NCI-H146 (cell line): ENCODE measurements around the gene ATP10B.
A peak's percentile ranks its signal among the peaks of the same experiment; 100 is the strongest.

Experiments used
- DNase-seq: peaks from one replicate; lab custom pipeline; 2025; lab: John Stamatoyannopoulos, UW

The ATP10B gene

DNA sequence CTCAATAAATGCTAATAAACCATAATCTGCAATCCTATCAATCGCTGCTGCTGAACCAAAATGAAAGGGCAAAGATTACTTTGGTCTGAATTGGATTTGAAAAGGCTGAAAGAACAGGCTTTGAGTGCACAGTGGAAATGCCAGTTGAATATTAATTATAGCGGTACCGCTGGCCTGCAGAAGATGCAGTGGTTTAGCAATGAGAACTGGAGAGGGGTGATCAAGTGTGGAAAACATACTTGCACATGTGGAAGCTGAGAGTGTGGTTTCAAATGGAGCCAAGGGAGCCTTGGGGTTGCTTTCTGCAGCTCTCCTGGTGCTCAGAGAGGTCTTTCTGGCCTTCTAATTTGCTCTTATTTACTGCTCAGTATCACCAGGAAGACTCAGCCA is 296.4 kb downstream of the ATP10B start:
- no peak for DNase-seq

DNA sequence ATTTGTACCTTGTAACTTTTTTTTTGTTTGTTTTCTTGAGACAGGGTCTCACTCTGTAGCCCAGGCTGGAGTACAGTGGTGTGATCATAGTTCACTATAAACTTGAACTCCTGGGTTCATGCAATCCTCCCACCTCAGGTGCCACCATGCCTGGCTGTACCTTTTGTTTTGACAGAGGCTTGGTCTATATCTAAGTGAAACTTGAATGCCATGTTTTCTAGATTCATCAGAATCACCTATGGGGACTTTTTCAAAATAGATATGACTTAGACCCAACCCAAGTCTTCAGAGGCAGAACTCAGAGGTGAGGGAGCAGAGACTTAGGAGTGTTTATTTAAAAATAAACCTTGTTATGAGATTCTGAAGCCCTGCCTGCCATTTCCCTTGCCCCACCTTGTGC is 301.9 kb downstream of the ATP10B start:
- no peak for DNase-seq

DNA sequence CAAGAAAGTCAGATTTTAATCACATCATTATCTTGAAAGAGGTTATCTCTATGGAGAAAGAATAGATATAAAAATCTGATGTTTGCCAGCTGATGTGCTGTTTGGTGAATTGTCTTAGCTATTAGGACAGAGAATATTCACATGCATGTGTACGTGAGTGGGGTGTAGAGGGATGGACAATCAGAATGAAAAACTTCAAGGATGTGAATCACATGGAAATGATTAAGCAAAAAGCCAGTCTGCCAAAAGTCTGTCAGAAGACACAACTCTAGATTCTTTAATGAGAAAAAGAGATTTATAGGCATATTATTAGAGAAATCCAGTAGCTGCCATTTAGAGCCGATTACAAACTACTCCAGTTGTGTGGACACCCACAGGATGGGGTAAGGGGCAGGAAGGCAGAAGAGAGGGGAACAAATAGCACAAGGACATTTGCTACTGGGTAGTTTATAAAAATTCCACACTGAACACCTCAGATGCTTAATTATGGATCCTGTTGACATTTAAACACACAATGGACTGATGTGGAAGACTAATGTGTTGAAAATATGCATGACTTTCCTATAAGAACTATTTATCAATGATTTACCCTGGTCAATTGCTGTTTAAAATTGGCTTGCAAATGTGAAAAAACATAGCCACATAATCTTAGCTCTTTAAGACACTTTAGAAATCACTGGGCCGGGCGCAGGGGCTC is 302.9 kb downstream of the ATP10B start:
- no peak for DNase-seq

DNA sequence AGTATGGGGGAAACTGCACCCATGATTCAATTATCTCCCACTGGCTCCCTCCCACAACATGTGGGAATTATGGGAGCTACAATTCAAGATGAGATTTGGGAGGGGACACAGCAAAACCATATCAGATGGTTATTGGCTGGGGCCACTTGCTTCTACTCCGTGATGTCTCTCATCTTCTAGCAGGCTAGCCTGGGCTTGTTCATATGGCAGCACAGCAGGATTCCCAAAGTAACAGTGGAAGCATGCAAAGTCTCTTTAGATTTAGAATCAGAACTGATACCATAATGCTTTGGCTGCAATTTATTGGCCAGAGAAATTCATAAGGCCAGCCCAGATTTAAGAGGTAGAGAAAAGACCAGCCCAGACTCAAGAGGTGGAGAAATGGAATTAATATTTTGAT is 304.1 kb downstream of the ATP10B start:
- DNase-seq = no peak

DNA sequence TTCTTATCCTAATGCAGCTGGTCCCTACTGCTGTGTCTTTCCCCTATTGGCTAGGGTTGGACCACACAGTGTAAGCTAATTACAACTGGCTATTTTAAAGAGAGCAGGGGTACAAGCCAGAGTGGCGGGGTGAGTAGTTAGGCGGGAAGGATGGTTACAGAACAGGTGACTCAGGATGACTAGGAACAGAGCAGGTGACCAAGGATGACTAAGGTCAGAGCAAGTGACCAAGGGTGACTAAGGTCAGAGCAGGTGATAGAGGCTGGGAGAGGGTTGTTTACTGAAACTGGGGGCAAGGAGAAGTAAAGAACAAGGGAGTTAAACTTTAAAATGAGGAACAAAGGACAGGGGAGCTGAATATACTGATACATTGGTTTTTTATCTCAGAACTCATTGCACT is 304.9 kb downstream of the ATP10B start:
- DNase-seq = no peak

DNA sequence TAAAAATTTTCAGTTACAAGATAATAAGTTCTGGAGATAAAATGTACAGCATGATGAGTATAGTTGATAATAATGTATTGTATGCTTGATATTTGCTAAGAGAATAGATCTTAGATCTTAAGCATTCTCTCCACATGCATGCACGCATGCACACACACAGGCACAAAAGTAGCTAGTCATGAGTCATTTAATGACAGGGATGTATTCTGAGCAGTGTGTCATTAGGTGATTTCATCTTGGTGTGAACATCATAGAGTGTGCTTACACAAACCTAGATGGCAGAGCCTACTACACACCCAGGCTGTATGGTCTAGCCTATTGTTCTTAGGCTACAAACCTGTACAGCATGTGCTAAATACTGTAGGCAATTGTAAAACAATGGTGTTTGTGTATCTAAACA is 306.2 kb downstream of the ATP10B start:
- DNase-seq = no peak

DNA sequence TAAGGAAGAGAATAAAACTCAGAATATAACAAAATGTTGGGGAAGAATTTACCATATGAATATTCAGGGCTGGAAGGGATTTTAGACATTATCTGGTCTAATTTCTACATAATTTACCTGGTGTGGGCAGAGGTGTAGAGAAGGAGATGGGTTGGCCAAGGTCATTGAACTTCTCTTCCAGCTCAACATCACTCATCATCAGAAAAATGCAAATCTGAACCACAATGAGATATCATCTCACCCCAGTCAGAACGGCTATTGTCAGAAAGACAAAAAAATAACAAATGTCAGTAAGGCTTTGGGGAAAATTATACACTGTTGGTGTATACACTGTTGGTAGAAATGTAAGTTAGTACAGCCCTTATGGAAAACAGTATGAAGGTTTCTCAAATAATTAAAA is 308.6 kb downstream of the ATP10B start:
- DNase-seq = no peak

DNA sequence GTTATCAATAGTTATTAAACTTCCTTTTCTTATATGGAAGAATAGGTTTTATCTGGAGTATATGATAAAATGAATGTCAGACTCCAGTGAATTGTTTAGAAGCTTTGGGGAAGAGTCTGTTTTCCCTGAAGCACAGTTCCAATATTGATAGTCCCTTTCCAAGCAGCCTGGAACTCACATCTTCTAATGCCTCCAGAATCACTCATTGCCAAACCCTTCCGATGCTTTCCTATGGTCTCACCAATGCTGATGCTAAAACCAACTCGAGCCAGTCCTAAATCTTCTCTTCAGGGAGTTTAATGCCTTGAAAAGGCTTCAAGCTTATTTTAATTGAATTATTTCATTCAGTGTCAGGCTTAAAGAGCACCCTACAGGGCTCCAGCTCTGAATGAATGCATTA is 309.2 kb downstream of the ATP10B start:
- no peak for DNase-seq

DNA sequence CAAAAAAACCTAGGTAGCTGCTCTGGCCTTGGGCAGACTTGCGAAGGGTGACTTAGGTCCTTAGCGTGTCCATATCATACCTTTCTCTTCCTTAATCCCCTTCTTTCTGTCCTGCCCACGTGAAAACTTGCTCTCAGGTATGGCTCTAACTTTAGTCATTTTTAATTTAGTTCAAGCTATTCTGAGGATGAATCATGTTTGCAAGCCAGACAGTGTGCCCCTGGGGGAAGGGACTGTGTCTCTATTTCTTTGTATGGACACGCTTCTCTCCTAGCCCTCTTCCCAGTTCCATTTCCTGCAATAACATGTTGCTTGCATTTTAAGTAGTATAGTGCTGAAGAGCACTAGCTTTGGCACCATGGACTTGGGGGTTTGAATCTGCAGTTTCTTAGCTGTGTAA is 309.7 kb downstream of the ATP10B start:
- DNase-seq = no peak

DNA sequence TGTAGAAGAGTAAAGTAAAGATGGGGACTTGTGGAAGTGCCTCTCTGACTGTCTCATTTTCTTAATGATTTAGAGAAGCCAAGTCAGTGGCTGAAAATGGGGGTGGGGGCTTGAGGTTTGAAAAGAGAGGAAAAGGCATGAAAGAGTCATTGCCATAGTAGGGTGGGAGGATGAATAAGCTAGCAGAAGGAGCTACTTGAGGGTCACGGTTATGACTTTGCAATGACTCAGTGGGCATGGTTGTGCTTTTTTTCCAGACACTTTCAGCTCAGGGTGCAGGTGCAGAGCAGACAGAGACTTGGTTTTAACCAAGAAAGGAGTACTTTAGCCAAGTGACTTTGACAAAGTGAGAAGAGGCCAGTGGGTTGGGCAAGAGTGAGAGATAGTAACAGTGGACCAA is 312.6 kb downstream of the ATP10B start:
- no peak for DNase-seq

DNA sequence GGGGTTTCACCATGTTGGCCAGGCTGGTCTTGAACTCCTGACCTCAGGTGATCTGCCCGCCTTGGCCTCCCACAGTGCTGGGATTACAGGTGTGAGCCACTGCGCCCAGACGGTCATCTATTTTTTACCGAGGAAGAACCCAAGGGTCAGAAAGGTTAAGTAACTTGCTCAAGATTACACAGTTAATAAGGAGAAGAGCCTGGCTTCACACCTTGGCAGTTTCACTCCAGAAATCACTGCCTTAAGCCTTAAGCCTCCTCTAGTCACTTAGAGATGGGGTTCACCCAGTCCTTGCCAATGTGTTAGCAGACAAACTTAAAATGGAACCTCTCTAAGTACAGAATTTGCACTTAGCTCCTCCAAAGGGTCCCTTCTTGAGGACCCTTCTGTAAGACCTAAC is 314.1 kb downstream of the ATP10B start:
- no peak for DNase-seq

DNA sequence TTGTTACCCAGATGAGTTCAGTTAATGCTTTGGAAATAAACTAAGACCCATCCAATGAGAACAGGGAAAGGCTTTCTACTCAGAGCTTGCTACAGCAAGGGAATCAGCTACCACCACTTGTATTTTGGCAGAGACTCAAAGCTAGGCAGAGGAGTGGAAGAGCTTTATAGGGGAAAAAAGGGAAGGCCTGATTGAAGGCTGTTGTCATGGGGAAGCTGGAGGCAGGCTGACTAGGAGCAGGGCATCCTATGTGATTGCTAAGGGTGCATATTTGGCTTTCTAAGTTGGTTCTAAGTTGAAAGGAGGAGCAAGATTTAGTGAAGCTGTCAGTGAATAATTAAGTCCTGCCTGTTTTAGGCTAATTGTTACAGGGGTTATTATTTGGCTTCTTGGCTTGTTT is 314.9 kb downstream of the ATP10B start:
- no peak for DNase-seq

DNA sequence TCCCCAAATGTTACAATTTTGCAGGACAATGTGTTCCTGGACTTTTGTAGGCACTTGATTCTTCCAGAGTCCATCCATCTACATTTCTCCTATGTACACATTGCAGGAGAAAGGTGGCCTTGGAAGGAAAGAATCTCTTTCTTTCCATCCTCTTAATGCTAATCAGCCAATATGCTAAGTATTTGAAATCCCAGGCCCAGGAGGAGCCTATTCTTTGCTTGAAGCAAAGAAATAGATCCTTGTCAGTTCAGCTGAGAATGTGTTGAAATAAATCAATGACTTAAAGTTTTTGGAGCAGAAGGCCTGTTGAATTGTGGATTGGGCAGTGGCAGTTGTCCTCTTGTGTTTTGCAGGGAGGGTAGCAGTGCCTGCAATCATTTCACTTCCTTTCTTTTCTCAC is 317.1 kb downstream of the ATP10B start:
- DNase-seq = no peak

DNA sequence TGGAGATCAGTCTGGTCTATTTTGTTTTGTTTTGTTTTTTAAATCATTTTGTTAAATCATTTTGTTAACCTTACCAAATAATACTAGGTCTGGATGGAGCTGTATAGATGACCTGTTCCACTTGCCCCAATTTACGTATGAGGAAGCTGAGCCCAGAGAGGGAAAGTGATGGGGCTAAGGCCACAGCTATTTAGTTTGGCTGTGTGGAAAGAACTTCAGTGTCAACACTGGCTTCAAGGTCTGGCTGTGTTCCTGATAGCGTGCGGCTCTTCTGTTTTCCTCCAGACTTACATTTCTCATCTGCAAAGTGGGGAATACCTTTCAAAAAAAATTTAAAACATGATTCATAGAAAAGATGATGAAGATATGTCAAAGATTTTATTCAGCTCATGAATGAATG is 317.9 kb downstream of the ATP10B start:
- DNase-seq = no peak

DNA sequence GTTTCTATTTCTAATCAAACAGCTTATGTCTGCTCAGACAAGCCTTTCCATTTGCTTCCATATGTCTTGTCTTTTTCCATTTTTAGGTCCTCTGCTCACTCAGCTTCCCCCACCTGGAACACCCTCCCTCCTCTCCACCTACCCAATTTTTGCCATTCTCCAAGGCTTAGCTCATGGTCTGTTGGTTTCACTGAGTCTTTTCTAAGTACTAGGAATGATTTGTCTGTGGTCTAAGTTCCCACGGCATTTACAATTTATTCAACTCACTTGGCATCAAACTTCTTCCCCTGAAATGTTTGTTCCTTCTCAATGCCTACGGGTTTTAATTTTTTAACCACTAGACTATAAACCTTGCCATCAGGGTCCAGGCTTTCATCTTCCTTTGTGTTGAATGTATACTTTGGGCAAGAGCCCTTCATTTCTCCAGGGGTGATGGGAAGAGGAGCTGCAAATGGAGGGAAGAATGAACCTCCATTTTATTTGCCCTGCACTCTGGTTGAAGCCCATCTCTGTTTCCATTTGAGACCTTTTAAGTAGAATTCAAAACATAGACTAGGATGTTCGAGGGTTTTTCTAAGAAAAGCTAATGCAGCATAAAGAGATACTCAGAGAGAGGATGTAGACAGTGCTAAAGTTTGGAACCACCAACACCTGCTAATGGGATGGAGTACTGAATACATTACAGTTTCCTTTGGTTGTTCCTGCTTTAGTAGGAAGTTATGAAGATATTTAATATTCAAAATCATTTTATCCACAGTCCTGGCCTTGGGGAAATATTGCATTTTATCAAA is 326.3 kb downstream of the ATP10B start:
- DNase-seq = no peak

DNA sequence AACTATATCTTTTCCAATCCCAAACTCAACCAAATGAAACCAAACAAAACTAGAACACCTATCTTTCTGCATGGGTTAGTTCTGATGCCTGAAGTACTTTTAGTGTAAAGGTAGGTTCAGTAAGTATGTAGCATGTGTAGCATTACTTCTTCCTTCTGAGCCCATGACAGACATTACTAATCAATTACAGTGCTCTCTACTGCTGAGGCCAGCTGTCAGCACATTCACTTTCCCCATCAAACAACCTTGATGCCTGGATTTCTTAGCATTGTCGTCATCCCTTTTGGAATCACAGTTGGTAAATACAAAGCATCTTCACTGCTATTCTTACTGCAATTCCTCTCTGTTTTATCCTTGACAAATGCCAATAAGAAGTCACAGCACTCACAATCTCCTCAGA is 327.2 kb downstream of the ATP10B start:
- no peak for DNase-seq

DNA sequence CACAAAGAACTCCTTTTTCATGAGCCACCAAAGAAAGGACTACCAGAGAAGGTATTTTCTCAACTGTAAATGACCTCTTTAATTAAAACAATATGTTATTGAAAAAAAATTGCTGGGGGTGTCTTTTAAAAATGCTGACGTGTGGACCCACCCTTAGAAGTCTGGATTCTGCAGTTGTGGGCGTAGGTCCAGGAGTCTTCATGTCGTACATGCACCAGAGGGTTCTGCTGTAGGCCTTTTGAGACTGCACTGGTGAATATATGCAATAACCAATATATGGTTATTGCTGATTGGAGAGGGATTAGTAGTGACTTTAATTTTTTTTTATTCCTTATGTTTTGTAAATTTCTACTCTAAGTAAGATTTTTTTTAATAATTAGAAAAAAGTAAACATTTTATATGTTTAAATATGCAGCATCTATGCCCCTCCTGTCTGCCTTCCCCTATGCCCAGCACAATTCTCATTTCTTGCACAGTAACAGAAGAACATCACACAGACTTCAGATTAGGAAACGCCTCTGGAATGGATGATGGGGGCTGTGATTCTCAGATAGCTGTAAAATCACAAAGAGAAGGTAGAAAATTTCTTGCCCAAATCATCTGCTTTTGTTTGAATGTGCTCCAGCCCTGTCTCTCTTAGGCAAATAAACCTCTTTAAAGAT is 328.4 kb downstream of the ATP10B start:
- no peak for DNase-seq

DNA sequence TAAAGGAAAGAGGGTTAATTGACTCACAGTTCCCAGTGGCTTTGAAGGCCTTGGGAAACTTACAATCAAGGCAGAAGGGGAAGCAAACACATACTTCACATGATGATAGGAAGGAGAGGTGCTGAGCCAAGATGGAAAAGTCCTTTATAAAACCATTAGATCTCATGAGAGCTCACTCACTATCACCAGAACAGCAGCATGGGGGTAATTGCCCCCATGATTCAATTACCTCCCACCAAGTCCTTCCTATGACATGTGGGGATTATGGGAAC is 330.7 kb downstream of the ATP10B start:
- no peak for DNase-seq

DNA sequence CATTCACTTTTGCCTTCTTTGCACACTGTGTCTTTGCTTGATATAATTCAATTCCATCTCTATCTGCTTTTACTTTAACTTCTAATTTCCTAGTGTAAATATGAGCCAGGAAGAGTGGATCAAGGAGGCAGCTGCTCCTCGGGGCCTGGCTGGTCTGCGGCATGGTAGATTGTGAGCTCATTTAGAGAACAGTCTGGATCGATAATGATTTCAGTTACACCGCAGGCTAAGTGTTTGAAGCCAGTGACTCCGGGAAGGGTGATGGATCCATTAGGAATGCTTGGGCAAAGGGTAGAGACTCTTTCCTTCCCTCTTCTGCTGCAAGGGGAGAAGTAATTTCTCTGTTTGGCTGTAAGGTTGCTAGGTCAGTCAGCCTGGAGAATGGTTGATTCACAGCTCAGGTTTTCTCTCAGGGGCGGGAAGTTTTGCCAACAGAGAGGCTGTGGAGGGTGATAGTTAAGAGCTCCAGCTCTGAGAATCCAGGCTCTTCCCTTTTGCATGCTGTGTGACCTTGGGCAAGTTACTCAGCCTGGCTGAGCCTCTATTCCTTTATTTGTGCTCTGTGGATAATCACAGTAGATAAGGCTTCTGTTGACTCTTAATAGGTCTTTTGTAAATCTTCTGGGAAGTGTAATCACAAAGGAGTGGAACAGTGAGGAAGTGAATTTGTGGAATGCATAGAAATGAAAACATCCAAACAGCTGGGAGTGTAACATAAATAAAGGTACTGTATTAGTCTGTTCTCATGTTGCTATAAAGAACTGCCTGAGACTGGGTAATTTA is 331.2 kb downstream of the ATP10B start:
- peak; percentile 49 for DNase-seq

DNA sequence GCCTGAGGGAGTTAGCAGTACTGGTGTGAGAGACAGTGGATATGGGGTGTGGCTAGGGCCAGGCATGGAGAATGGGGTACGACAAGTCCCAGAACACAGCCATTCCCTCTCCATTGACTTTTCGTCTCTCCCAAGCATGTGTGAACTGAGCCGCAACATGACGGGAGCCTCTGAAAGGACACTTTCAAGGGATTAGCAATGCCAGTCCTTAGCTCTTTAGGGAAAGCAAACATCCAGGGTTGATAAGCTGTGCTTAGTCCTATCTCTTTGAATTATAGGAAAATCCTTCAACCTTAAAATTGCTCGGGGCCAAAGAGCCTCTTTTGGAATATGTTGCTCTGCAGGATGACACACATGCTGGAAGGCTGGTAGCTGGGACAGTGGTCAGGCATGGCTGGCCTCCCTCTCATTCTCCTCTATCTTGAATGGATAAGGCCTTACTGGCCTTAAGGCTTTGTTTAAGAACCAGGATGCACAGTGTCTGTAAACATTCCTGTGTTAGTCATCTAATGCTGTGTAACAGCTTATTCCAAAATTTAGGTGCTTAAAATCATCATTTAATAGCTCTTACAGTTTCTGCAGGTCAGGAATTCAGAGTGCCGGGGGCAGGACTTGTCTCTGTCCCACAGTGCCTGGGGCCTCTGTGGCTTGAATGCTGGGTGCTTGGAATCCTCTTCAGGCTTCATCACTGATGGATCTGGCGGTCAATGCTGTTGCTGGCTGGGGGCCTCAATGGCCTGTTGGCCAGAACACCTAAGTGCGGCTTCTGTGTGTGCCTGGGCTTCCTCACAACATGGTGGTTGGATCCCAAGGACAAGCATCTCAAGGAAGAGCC is 335.1 kb downstream of the ATP10B start:
- no peak for DNase-seq

DNA sequence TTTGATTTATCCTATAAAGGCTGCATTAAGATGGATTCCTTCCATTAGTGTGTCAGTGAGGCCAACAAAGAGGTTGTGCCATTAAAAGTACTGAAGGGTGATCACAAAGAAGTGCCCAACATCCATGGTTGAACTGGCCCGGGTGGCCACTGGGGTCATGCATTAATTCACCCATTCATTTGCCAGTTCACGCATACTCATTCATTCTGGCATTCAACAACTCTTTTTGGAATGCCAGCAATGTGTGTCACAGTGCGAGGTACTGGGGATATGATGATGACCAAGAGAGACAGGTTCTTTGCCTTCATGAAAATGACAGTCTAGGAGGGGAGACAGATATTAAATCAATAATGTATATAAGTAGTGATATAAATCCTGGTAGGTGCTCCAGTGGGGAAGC is 337.1 kb downstream of the ATP10B start:
- DNase-seq = no peak

DNA sequence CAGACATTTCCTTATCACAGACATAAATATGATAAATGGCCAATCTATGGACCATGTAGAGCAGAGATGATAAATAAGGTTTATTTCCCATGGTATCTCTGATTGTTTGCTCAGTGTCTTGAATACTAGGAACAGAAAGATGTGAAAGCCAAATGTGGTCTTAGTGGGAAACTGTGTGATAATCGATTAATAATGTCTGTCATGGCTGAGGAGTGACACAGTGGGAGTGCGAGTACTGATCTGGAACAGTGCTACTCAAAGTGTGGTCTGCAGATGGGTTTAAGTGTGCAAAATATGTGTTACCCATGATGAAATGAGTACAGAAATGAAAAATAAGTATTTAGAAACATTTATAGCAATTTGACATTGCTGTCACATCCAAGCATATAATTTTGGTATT is 337.8 kb downstream of the ATP10B start:
- DNase-seq = no peak
